G401.6 (cell line): ENCODE measurements around the gene GPR15LG.

Experiments
- FAIRE-seq: peaks from 2 replicates; lab custom pipeline; 2012; peaks lifted over from hg19 to GRCh38; lab: Jason Lieb, UNC

GPR15LG gene

GRCh38 chr10:84214612-84215235 lies 41.1 kb downstream of the GPR15LG start:
- FAIRE-seq: no peak

- FAIRE-seq: no peak
Observed at GRCh38 chr10:84216834-84217233, 43.2 kb downstream of the GPR15LG start.

- FAIRE-seq: no peak
Observed at GRCh38 chr10:84217746-84218145, 44.1 kb downstream of the GPR15LG start.

- no peak for FAIRE-seq
Observed at GRCh38 chr10:84221916-84222315, 48.3 kb downstream of the GPR15LG start.

- FAIRE-seq: no peak
Observed at GRCh38 chr10:84224411-84225028, 50.9 kb downstream of the GPR15LG start.

GRCh38 chr10:84225427-84226173 lies 52.0 kb downstream of the GPR15LG start, which contains the start of gene LRIT2:
Gene LRIT2 (minus strand): TSS chr10:84225544. CDS start chr10:84225520, 24 bp downstream.
- no peak for FAIRE-seq

GRCh38 chr10:84226616-84227015 lies 53.0 kb downstream of the GPR15LG start:
- no peak for FAIRE-seq

- no peak for FAIRE-seq
Observed at GRCh38 chr10:84227810-84228209, 54.2 kb downstream of the GPR15LG start.

- no peak for FAIRE-seq
Observed at GRCh38 chr10:84230359-84230758, 56.8 kb downstream of the GPR15LG start.

- FAIRE-seq: no peak
Observed at GRCh38 chr10:84232376-84232775, 58.8 kb downstream of the GPR15LG start.

GRCh38 chr10:84233940-84234339 lies 60.3 kb downstream of the GPR15LG start:
- no peak for FAIRE-seq

GRCh38 chr10:84234479-84234878 lies 60.9 kb downstream of the GPR15LG start:
- no peak for FAIRE-seq
